Stimulated activated CD4-positive, alpha-beta T cell treated with anti-CD3 and anti-CD28 coated beads, Interleukin-4, amount 100 ng/mL, for 4 hours (primary cell): ENCODE results near the gene RNPEPL1.
A peak's percentile ranks its signal among the peaks of the same experiment; 100 is the strongest.

Experiments
- DNase-seq, 2 experiments: peaks; one replicate each; pipeline ENCODE4 v3.0.0-alpha.2; 2020

RNPEPL1 gene

GRCh38 chr2:240566203-240567136 lies 1.8 kb upstream of the RNPEPL1 start:
- peak; percentile 93 to 94 for DNase-seq

- DNase-seq: no peak
Measured at GRCh38 chr2:240567137-240567871, 980 bp upstream of the RNPEPL1 start.

DNA sequence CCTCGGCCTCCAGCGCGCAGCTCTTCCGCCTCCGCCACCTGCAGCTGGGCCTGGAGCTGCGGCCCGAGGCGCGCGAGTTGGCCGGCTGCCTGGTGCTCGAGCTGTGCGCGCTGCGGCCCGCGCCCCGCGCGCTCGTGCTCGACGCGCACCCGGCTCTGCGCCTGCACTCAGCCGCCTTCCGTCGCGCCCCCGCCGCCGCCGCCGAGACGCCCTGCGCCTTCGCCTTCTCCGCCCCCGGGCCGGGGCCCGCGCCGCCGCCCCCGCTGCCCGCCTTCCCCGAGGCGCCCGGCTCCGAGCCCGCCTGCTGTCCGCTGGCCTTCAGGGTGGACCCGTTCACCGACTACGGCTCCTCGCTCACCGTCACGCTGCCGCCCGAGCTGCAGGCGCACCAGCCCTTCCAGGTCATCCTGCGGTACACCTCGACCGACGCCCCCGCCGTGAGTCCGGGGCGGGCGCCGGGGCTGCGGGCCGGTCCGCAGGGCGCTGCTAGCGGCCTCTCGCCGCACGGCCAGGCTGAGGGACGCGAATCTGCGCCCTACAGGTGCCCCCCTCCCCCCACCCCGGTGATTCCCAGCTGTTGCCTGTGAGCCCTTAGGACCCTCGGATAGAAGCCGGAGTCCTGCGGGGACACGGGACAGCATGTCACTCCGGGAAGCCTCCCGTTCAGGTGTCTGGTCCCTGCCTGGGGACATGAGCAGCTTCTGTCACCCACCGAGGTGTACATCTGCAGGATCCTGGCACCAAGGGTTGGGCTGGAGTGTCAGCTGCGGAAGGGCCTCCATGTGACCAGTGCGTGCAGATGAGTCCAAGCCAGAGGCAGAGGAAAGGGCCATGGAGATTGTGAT lies 616 bp downstream of the RNPEPL1 start:
- peak; percentile 56 to 63 for DNase-seq

DNA sequence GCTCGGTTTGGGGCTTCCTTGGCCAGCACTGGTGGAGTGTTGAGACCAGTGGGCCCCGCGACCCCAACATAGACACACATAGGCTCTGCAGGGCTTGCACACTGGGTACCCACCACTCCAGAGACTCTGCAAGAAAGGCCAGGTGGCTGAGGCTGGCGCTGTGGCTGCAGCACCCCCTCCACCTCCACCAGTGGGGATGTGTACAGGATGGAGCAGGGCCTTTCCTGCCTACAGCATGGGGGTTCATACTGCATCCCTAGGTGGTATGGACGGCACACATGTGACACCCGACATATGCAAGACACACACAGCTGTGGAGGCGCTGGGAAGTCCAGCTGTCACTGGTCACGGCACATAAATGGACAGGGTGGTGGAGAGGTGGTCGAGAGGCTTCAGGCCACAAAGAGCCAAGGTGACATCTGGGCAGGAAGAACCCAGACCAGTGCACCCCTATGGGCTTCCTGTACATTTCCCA lies 1.3 kb downstream of the RNPEPL1 start:
- DNase-seq: no peak

- no peak for DNase-seq
Measured at GRCh38 chr2:240569998-240570530, 1.8 kb downstream of the RNPEPL1 start.

- no peak for DNase-seq
Measured at GRCh38 chr2:240570531-240571313, 2.4 kb downstream of the RNPEPL1 start.

DNA sequence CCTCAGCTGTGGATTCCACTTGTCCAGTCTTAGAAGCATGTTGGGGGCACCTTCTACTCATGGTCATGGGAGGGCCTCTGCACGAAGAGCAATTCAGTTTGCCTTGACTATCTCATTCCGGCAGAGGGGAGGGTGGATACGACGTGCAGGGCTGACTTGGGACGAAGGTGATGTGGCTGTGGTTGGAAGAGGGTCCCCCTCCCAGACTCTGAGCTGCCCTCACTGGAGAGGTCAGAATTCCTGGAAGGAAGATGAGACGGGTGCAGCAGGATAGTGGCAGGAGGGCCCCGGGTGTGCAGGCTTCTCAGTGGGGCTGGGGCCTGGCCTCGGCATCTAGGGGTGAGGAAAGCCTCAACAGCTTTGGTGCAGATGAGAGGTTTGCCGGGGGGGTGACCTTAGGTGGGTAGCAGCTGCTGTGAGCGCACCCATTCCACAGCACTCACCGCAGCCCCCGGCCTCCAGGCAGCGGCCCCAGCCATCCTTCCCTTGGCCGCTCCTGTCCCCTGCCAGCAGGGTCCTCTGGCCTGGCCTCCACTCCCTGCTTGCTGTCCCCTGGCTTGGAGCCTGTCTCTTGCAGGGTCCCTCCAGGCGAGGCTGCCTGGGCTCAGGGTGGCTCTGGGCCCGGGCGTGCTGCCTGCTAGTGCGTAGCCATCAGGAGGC lies 3.2 kb downstream of the RNPEPL1 start:
- DNase-seq: no peak

DNA sequence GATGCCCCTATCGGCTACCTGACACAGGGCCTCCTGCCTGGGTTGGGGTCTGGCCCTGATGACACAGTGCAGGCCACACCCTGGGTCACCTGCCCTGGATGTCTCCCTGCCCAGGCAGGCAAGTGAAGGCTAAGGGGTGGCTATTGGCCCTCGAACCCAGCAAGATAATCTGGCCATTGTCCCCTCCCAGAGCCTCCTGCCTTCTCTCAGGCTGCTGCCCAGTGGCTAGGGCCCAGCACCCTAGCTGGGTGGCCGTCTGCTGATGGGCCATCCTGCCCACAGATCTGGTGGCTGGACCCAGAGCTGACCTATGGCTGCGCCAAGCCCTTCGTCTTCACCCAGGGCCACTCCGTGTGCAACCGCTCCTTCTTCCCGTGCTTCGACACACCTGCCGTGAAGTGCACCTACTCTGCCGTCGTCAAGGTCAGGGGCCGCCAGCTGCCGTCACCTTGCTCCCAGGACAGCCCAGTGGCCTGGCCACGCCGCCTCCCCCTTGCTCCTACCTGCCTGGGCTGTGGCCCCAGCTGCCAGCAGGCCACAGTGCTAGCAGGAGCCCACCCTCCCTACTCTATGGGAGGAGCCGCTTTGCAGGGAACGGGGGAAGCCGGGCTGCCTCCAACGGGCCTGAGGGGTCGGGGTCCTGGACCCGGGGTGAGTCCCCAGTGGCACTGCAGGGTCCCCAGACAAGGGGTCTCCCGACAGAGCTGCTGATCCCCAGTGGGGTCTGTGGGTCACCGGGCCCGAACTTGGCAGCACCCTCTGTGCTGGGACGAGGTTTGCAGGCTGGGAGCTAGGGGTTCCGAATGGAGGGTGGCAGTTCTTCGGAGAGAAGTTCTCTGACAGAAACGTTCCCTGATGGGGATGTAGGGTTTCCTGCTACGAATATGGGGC lies 4.1 kb downstream of the RNPEPL1 start:
- no peak for DNase-seq

DNA sequence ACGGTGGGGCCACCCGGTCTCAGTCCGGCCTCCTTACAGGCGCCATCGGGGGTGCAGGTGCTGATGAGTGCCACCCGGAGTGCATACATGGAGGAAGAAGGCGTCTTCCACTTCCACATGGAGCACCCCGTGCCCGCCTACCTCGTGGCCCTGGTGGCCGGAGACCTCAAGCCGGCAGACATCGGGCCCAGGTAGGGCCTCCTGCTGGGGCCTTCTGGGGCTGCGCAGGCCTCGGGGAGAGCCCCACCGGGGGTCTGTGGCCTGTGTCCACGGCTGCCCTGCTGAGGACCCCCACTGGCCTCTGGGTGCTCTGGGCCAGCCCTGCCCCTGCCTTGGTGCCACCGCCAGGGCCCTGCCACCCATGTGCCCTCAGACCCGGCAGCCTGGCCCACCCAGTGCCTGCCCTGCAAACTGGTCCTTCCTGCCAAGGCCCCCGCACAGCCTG lies 4.8 kb downstream of the RNPEPL1 start:
- DNase-seq: no peak

- no peak for DNase-seq
Measured at GRCh38 chr2:240573516-240574385, 5.5 kb downstream of the RNPEPL1 start.

GRCh38 chr2:240574386-240575100 lies 6.3 kb downstream of the RNPEPL1 start:
- no peak for DNase-seq

- DNase-seq: no peak
Measured at GRCh38 chr2:240575101-240575965, 7.0 kb downstream of the RNPEPL1 start.

GRCh38 chr2:240576036-240576435 lies 7.8 kb downstream of the RNPEPL1 start:
- no peak for DNase-seq

DNA sequence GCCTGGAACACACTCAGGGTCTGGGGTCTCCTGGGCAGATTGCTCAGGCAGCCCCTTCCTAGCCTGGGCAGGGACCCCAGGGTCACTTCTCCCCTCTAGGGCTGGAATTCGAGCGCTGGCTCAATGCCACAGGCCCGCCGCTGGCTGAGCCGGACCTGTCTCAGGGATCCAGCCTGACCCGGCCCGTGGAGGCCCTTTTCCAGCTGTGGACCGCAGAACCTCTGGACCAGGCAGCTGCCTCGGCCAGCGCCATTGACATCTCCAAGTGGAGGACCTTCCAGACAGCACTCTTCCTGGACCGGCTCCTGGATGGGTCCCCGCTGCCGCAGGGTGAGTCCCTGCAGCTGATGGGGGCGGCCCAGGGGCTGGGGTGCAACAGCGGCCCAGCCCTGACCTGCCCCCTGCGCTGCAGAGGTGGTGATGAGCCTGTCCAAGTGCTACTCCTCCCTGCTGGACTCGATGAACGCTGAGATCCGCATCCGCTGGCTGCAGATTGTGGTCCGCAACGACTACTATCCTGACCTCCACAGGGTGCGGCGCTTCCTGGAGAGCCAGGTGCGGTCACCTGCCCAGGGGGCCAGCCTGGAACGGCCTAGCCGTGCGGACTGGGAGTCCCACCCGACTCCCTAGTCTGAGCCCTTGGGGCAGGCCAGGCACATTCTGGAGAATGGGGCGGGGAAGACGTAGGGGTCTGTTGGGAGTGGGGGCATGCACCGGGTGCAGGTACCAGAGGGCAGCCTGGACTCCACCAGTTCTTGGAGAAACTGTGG lies 8.3 kb downstream of the RNPEPL1 start:
- DNase-seq: no peak

DNA sequence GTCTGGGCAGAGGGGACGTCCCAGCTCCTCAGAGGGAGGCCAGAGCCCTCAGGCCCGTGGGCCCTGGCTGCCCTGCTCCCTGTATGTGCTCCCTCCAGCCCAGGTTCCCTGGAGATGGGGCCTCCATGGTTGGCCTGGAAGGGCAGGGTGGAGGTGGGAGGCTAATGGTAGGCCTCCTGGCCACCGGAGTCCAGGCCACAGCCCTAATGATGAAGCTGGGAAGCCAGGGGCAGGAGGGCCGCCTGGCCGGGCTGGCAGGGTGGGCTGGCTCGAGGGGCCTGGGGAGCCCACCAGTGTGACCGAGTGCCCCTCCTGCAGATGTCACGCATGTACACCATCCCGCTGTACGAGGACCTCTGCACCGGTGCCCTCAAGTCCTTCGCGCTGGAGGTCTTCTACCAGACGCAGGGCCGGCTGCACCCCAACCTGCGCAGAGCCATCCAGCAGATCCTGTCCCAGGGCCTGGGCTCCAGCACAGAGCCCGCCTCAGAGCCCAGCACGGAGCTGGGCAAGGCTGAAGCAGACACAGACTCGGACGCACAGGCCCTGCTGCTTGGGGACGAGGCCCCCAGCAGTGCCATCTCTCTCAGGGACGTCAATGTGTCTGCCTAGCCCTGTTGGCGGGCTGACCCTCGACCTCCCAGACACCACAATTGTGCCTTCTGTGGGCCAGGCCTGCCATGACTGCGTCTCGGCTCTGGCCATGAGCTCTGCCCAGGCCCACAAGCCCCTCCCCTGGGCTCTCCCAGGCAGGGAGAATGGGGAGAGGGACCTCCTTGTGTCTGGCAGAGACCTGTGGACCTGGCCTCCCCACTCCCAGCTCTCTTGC lies 9.2 kb downstream of the RNPEPL1 start:
- no peak for DNase-seq

DNA sequence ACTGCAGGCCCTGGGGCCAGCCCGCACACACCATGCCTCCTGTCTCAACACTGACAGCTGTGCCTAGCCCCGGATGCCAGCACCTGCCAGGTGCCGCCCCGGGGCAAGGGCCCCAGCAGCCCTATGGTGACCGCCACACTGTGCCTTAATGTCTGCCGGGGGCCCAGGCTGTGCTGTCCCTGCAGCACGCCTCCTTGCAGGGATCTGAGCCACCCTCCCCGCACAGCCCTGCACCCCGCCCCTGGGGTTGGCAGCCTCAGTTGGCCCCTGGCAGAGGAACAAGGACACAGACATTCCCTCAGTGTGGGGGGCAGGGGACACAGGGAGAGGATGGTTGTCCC lies 9.8 kb downstream of the RNPEPL1 start:
- no peak for DNase-seq
